Glutamatergic neuron (in vitro differentiated cells): ENCODE results near the gene LYPD6B. TPM values are rescaled to one million over a fixed set of nuclear protein-coding genes. Genes with fewer than 3 reads are reported as not detected.
A peak's percentile ranks its signal among the peaks of the same experiment; 100 is the strongest.

Source experiments
- DNase-seq: peaks from one replicate; pipeline ENCODE4 v3.0.0; 2022
- H3K27ac Mint-ChIP-seq: one replicate; pipeline ENCODE4 v1.8.0; 2020; ENCODE audit warnings: mild to moderate bottlenecking, mixed read lengths, inconsistent platforms; ENCODE audit not compliant: unreplicated experiment
- H3K27me3 Mint-ChIP-seq: one replicate; pipeline ENCODE4 v1.8.0; 2020; ENCODE audit warnings: mild to moderate bottlenecking, moderate library complexity, mixed read lengths, inconsistent platforms; ENCODE audit not compliant: unreplicated experiment
- H3K36me3 Mint-ChIP-seq: one replicate; pipeline ENCODE4 v1.8.0; 2020; ENCODE audit warnings: mild to moderate bottlenecking, mixed read lengths, inconsistent platforms; ENCODE audit not compliant: unreplicated experiment
- H3K4me1 Mint-ChIP-seq: one replicate; pipeline ENCODE4 v1.8.0; 2020; ENCODE audit warnings: mild to moderate bottlenecking, low read depth, mixed read lengths, inconsistent platforms; ENCODE audit not compliant: unreplicated experiment
- H3K4me3 Mint-ChIP-seq: one replicate; pipeline ENCODE4 v1.8.0; 2020; ENCODE audit warnings: mild to moderate bottlenecking, mixed read lengths, inconsistent platforms; ENCODE audit not compliant: unreplicated experiment
- H3K9me3 Mint-ChIP-seq: one replicate; pipeline ENCODE4 v1.8.0; 2020; ENCODE audit warnings: mild to moderate bottlenecking, moderate library complexity, mixed read lengths, inconsistent platforms; ENCODE audit not compliant: unreplicated experiment
- CTCF ChIP-seq: fragments of 200-600 bp; sonication (generic); IDR thresholded peaks from one replicate; pipeline ENCODE4 v1.5.0; 2021; ENCODE audit not compliant: partially characterized antibody, unreplicated experiment
- total RNA-seq: library from RNA; stranded (reverse); fragmentation: NEBNext Ultra II Directional; extraction: Animal tissue kit (Norgen Biotek cat#: 25700); gene quantifications from one replicate; pipeline ENCODE4 v1.2.1, GENCODE V29; 2021; ENCODE audit not compliant: unreplicated experiment

Gene LYPD6B
- total RNA-seq, 1 donor from 2014 or later: 0.69 TPM

GRCh38 chr2:149039213-149039724, 770 bp downstream of the LYPD6B start:
- Mint-ChIP-seq H3K4me3 (peak overlapping the region; percentile 79), H3K27me3 (peaks cover 10% of the 10 kb centered on the region), H3K36me3 (no peaks in the 10 kb centered on the region), H3K9me3 (no peaks in the 10 kb centered on the region), H3K27ac (no peak overlapping the region), H3K4me1 (no peaks in the 10 kb centered on the region)
- DNase-seq: no peak
- no peak for TF ChIP-seq CTCF

- peak; percentile 72 for DNase-seq
- TF ChIP-seq CTCF: peak; percentile 69
- no peak overlapping the region for H3K4me3 Mint-ChIP-seq
- H3K9me3 Mint-ChIP-seq: no peaks in the 10 kb centered on the region
- no peaks in the 10 kb centered on the region for H3K4me1 Mint-ChIP-seq
- H3K27ac Mint-ChIP-seq: no peak overlapping the region
- no peaks in the 10 kb centered on the region for H3K36me3 Mint-ChIP-seq
- peaks cover 10% of the 10 kb centered on the region for H3K27me3 Mint-ChIP-seq
Observed at GRCh38 chr2:149040451-149040850, 2.0 kb downstream of the LYPD6B start.

- H3K27me3 Mint-ChIP-seq: peaks cover 10% of the 10 kb centered on the region
- no peak for DNase-seq
- H3K27ac Mint-ChIP-seq: no peak overlapping the region
- no peaks in the 10 kb centered on the region for H3K9me3 Mint-ChIP-seq
- TF ChIP-seq CTCF: no peak
- no peak overlapping the region for H3K4me3 Mint-ChIP-seq
- no peaks in the 10 kb centered on the region for H3K4me1 Mint-ChIP-seq
- H3K36me3 Mint-ChIP-seq: peaks cover 6% of the 10 kb centered on the region
Observed at GRCh38 chr2:149041482-149041881, 3.0 kb downstream of the LYPD6B start.

- peaks cover 4% of the 10 kb centered on the region for H3K9me3 Mint-ChIP-seq
Observed at GRCh38 chr2:149042881-149043280, 4.4 kb downstream of the LYPD6B start.

More at GRCh38 chr2:149042881-149043280, 4.4 kb downstream of the LYPD6B start:
- no peak for DNase-seq
- no peaks in the 10 kb centered on the region for H3K4me1 Mint-ChIP-seq
- no peak overlapping the region for H3K4me3 Mint-ChIP-seq
- H3K27me3 Mint-ChIP-seq: peaks cover 10% of the 10 kb centered on the region
- H3K27ac Mint-ChIP-seq: no peak overlapping the region
- no peak for TF ChIP-seq CTCF
- H3K36me3 Mint-ChIP-seq: peaks cover 14% of the 10 kb centered on the region
